ENCODE data around the gene ASB3. TPM values are rescaled to one million over a fixed set of nuclear protein-coding genes. Genes with fewer than 3 reads are reported as not detected.

ASB3 gene
- total RNA-seq, 1 experiment from 2014 or later: 12.9 TPM

DNA sequence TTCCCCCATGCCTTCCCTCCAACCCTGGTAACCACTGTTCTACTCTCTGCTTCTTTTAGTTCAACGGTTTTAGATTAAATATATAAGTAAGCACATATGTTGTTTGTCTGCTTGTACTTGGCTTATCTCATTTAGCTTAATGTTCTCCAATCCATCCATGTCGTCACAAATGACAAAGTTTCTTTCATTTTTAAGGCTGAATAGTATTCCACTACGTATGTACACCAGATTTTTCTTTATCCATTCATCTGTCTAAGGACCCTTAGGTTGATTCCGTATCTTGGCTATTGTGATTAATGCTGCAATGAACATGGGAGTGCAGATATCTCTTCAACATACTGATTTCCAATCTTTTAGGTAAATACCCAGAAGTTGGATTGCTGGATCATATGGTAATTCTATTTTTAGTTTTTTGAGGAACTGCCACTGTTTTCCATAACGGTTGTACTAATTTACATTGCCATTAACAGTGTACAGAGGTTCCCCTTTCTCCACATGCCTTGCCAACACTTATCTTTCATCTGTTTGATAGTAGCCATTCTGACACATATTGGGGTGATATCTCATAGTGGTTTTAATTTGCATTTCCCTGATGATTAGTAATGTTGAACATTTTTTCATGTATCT is 8.1 kb downstream of the ASB3 start:
- in situ Hi-C loops (cut with HindIII; ENCODE audit: low pct_unique_long_range_greater_than_20kb, low sequenced_read_pairs) (no loop called here), intact Hi-C loops (cut with micrococcal nuclease; ENCODE audit: unreplicated experiment) (no loop called here)
- CTCF ChIA-PET: no interaction called here
- no peak overlapping the region for H3K4me3 ChIP-seq (ENCODE audit: low read depth in 2 of 2, low read length in 2 of 2)
- H3K9me3 ChIP-seq (ENCODE audit: control insufficient read depth, insufficient read depth, low read depth, low read length): no peaks in the 10 kb centered on the region
- BruUV-seq (replicated peaks): no TSS peak
- H3K36me3 ChIP-seq (ENCODE audit: control insufficient read depth, insufficient read depth, low read length): peaks cover 4% of the 10 kb centered on the region; the same call in 1 of the 2 replicates
- POLR2A ChIA-PET: interaction anchor here (0.6 kb wide), 1 partner anchor 10 kb away, joined by 4 read pairs; no protein-coding TSS in a partner anchor
- H3K27me3 ChIP-seq (ENCODE audit: control insufficient read depth, insufficient read depth, low read length): no peaks in the 10 kb centered on the region
- H3K27ac ChIP-seq (ENCODE audit: low read length): no peak overlapping the region
- ATAC-seq: no peak
- DNase-seq (ENCODE audit: low read depth, low spot score): no peak
- no peaks in the 10 kb centered on the region for H3K4me1 ChIP-seq (ENCODE audit: control insufficient read depth, insufficient read depth, low read length)
- TF ChIP-seq POLR2AphosphoS5 (IDR thresholded peaks at IDR 0.05; ENCODE audit: low read depth, low read length): no peak

DNA sequence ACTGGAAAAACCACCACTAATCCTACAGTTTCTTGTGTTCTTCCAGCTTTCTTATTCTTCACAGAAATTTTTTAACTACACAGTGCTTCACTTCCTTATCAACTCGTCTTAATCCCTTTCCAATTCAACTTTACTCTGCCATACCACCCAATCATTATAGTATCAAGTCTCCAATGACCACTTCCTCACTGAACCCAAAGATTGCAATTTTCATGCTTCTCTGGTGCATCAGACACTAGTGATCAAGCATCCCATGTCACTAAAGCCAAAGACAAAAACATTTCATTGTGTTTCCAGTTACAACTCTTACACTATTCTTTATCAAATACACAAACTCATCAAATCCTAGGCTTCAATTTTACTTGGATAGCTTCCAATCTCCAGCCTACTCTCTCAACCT is 9.6 kb downstream of the ASB3 start:
- H3K4me1 ChIP-seq (ENCODE audit: control insufficient read depth, insufficient read depth, low read length): no peaks in the 10 kb centered on the region
- intact Hi-C loops (cut with micrococcal nuclease; ENCODE audit: unreplicated experiment) (no loop called here), in situ Hi-C loops (cut with HindIII; ENCODE audit: low pct_unique_long_range_greater_than_20kb, low sequenced_read_pairs) (no loop called here)
- no peaks in the 10 kb centered on the region for H3K9me3 ChIP-seq (ENCODE audit: control insufficient read depth, insufficient read depth, low read depth, low read length)
- CTCF ChIA-PET: no interaction called here
- no peak overlapping the region for H3K27ac ChIP-seq (ENCODE audit: low read length)
- DNase-seq (ENCODE audit: low read depth, low spot score) (no peak), ATAC-seq (no peak)
- POLR2A ChIA-PET: no interaction called here
- H3K4me3 ChIP-seq (ENCODE audit: low read depth in 2 of 2, low read length in 2 of 2): no peak overlapping the region
- TF ChIP-seq, protein P1, sequence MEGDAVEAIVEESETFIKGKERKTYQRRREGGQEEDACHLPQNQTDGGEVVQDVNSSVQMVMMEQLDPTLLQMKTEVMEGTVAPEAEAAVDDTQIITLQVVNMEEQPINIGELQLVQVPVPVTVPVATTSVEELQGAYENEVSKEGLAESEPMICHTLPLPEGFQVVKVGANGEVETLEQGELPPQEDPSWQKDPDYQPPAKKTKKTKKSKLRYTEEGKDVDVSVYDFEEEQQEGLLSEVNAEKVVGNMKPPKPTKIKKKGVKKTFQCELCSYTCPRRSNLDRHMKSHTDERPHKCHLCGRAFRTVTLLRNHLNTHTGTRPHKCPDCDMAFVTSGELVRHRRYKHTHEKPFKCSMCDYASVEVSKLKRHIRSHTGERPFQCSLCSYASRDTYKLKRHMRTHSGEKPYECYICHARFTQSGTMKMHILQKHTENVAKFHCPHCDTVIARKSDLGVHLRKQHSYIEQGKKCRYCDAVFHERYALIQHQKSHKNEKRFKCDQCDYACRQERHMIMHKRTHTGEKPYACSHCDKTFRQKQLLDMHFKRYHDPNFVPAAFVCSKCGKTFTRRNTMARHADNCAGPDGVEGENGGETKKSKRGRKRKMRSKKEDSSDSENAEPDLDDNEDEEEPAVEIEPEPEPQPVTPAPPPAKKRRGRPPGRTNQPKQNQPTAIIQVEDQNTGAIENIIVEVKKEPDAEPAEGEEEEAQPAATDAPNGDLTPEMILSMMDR (IDR thresholded peaks at IDR 0.05): no peak
- TF ChIP-seq SIN3A (IDR thresholded peaks at IDR 0.05; ENCODE audit: borderline replicate concordance, insufficient read depth, low read depth, low read length) (no peak), POLR2AphosphoS5 (IDR thresholded peaks at IDR 0.05; ENCODE audit: low read depth, low read length) (no peak), TCF7L2 (IDR thresholded peaks at IDR 0.05; ENCODE audit: low read depth, low read length) (no peak)
- TF ChIP-seq, protein P2, sequence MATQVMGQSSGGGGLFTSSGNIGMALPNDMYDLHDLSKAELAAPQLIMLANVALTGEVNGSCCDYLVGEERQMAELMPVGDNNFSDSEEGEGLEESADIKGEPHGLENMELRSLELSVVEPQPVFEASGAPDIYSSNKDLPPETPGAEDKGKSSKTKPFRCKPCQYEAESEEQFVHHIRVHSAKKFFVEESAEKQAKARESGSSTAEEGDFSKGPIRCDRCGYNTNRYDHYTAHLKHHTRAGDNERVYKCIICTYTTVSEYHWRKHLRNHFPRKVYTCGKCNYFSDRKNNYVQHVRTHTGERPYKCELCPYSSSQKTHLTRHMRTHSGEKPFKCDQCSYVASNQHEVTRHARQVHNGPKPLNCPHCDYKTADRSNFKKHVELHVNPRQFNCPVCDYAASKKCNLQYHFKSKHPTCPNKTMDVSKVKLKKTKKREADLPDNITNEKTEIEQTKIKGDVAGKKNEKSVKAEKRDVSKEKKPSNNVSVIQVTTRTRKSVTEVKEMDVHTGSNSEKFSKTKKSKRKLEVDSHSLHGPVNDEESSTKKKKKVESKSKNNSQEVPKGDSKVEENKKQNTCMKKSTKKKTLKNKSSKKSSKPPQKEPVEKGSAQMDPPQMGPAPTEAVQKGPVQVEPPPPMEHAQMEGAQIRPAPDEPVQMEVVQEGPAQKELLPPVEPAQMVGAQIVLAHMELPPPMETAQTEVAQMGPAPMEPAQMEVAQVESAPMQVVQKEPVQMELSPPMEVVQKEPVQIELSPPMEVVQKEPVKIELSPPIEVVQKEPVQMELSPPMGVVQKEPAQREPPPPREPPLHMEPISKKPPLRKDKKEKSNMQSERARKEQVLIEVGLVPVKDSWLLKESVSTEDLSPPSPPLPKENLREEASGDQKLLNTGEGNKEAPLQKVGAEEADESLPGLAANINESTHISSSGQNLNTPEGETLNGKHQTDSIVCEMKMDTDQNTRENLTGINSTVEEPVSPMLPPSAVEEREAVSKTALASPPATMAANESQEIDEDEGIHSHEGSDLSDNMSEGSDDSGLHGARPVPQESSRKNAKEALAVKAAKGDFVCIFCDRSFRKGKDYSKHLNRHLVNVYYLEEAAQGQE (IDR thresholded peaks at IDR 0.05; ENCODE audit: insufficient read depth in 1 of 2, low read depth in 2 of 2, low read length in 1 of 2): no peak
- BruUV-seq (replicated peaks): no TSS peak
- H3K36me3 ChIP-seq (ENCODE audit: control insufficient read depth, insufficient read depth, low read length): peaks cover 4% of the 10 kb centered on the region; the same call in 1 of the 2 replicates
- H3K27me3 ChIP-seq (ENCODE audit: control insufficient read depth, insufficient read depth, low read length): no peaks in the 10 kb centered on the region

DNA sequence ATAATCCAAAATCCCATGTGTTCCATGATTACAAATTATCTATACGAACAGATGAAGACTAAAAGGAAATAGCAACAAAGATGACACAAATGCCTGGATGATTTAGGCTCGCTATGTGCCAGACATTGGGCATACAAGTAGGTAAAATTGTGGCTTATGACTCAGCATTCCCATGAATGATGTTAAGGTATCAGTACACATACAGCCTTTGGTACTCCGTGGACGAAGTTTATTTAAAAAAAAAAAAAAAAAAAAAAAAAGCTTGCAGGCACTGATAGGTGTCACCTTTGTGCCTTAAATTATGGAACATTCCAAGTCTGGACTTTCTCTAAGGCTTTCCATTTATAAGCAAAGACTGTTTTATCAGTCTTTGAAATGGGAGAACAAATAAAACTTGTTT is 16.5 kb downstream of the ASB3 start:
- Histone ChIP-seq H3K27ac (ENCODE audit: low read length) (no peak overlapping the region), H3K4me3 (ENCODE audit: low read depth in 2 of 2, low read length in 2 of 2) (no peak overlapping the region), H3K36me3 (ENCODE audit: control insufficient read depth, insufficient read depth, low read length) (peaks cover 4% of the 10 kb centered on the region; the same call in 1 of the 2 replicates), H3K27me3 (ENCODE audit: control insufficient read depth, insufficient read depth, low read length) (no peaks in the 10 kb centered on the region), H3K4me1 (ENCODE audit: control insufficient read depth, insufficient read depth, low read length) (peaks cover 12% of the 10 kb centered on the region), H3K9me3 (ENCODE audit: control insufficient read depth, insufficient read depth, low read depth, low read length) (no peaks in the 10 kb centered on the region)
- ATAC-seq: no peak
- POLR2A ChIA-PET: interaction anchor here (0.6 kb wide), 1 partner anchor 284 kb away, joined by 3 read pairs; no protein-coding TSS in a partner anchor
- in situ Hi-C loops (cut with HindIII; ENCODE audit: low pct_unique_long_range_greater_than_20kb, low sequenced_read_pairs) (no loop called here), intact Hi-C loops (cut with micrococcal nuclease; ENCODE audit: unreplicated experiment) (no loop called here)
- no peak for DNase-seq (ENCODE audit: low read depth, low spot score)
- TF ChIP-seq SIN3A (IDR thresholded peaks at IDR 0.05; ENCODE audit: borderline replicate concordance, insufficient read depth, low read depth, low read length) (no peak), POLR2AphosphoS5 (IDR thresholded peaks at IDR 0.05; ENCODE audit: low read depth, low read length) (no peak), TCF7L2 (IDR thresholded peaks at IDR 0.05; ENCODE audit: low read depth, low read length) (no peak)
- TF ChIP-seq, protein P1 (IDR thresholded peaks at IDR 0.05): no peak
- TF ChIP-seq, protein P2 (IDR thresholded peaks at IDR 0.05; ENCODE audit: insufficient read depth in 1 of 2, low read depth in 2 of 2, low read length in 1 of 2): no peak
- no TSS peak for BruUV-seq (replicated peaks)
- CTCF ChIA-PET: no interaction called here

Data from Panc1 (cell line).